Thoracic aorta (tissue), 2 donors: ENCODE data around the gene CMTM8. TPM values are rescaled to one million over a fixed set of nuclear protein-coding genes. Genes with fewer than 3 reads are reported as not detected.

Experiments used
- ATAC-seq: fragments of 150-250 bp; one replicate; pipeline ENCODE4 v1.8.0; 2017; ENCODE audit warnings: low read depth; ENCODE audit not compliant: insufficient number of reproducible peaks, low FRiP score
- DNase-seq: peaks from one replicate; pipeline ENCODE4 v3.0.0-alpha.2; 2020; ENCODE audit warnings: low spot score
- H3K27ac ChIP-seq, 2 donors: fragments of 200-600 bp; sonication (generic); 1 replicate in 1 of 2; 2 replicates in 1 of 2; pipeline ENCODE4 v1.5.1; 2016; ENCODE audit warnings: mild to moderate bottlenecking in 2 of 2, moderate library complexity in 2 of 2
- H3K27me3 ChIP-seq: fragments of 200-600 bp; sonication (generic); replicated peaks from 2 replicates; pipeline ENCODE4 v1.6.0; 2016; ENCODE audit warnings: mild to moderate bottlenecking; ENCODE audit not compliant: insufficient read depth
- H3K36me3 ChIP-seq: fragments of 200-600 bp; sonication (generic); one replicate; pipeline ENCODE4 v1.5.1; 2016
- H3K4me1 ChIP-seq, 2 donors: fragments of 200-600 bp; sonication (generic); 1 replicate in 1 of 2; 2 replicates in 1 of 2; pipeline versions ENCODE4 v1.5.1 to v1.6.0; 2016; ENCODE audit warnings: low read depth in 2 of 2, mild to moderate bottlenecking in 1 of 2; ENCODE audit not compliant: control insufficient read depth in 1 of 2
- H3K4me3 ChIP-seq: fragments of 200-600 bp; sonication (generic); 2 replicates; pipeline ENCODE4 v1.5.1; 2016; ENCODE audit warnings: mild to moderate bottlenecking
- H3K9me3 ChIP-seq: fragments of 200-600 bp; sonication (generic); 2 replicates; pipeline ENCODE4 v1.5.1; 2016
- total RNA-seq, 2 donors: library from RNA; depleted of rRNA; stranded (reverse); fragments of >200 nt; gene quantifications; one replicate each; pipeline versions ENCODE4 v1.1.0 to v1.2.3, GENCODE V29; 2016
- TF ChIP-seq, protein P1 (sequence below): fragments of 200-600 bp; sonication (generic); IDR thresholded peaks from one replicate; pipeline ENCODE4 v1.5.1; 2019; ENCODE audit warnings: antibody characterized with exemption

CMTM8 gene
- total RNA-seq, 2 donors from 2014 or later, result 2.8 TPM; not detected in 1

DNA sequence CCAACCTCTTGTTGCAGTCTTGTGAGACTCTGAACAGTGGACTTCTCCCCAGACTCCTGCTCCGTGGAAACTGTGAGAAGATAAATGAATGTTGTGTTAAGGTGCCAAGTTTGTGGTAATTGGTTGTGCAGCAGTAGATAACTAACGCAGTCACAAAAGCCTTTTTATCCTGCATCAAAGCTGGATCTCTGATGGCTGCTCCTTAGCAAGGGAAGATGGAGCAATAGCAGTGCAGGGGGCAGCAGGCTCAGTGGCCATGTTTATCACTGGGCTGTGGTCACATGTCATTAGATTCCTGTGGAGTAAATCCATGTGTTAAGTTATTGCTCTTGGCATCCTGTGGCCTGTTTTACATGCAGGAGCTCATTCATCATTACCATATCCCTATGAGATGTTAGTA is 166.7 kb downstream of the CMTM8 start:
- H3K4me3 ChIP-seq, result no peak overlapping the region
- H3K4me1 ChIP-seq, result peaks cover 4 to 14% of the 10 kb centered on the region in 2 donors
- TF ChIP-seq, protein P1, sequence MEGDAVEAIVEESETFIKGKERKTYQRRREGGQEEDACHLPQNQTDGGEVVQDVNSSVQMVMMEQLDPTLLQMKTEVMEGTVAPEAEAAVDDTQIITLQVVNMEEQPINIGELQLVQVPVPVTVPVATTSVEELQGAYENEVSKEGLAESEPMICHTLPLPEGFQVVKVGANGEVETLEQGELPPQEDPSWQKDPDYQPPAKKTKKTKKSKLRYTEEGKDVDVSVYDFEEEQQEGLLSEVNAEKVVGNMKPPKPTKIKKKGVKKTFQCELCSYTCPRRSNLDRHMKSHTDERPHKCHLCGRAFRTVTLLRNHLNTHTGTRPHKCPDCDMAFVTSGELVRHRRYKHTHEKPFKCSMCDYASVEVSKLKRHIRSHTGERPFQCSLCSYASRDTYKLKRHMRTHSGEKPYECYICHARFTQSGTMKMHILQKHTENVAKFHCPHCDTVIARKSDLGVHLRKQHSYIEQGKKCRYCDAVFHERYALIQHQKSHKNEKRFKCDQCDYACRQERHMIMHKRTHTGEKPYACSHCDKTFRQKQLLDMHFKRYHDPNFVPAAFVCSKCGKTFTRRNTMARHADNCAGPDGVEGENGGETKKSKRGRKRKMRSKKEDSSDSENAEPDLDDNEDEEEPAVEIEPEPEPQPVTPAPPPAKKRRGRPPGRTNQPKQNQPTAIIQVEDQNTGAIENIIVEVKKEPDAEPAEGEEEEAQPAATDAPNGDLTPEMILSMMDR, result no peak
- DNase-seq (no peak), ATAC-seq (no peak)
- H3K27me3 ChIP-seq, result no peaks in the 10 kb centered on the region
- H3K27ac ChIP-seq, result no peak overlapping the region
- H3K9me3 ChIP-seq, result no peaks in the 10 kb centered on the region
- no peaks in the 10 kb centered on the region for H3K36me3 ChIP-seq

DNA sequence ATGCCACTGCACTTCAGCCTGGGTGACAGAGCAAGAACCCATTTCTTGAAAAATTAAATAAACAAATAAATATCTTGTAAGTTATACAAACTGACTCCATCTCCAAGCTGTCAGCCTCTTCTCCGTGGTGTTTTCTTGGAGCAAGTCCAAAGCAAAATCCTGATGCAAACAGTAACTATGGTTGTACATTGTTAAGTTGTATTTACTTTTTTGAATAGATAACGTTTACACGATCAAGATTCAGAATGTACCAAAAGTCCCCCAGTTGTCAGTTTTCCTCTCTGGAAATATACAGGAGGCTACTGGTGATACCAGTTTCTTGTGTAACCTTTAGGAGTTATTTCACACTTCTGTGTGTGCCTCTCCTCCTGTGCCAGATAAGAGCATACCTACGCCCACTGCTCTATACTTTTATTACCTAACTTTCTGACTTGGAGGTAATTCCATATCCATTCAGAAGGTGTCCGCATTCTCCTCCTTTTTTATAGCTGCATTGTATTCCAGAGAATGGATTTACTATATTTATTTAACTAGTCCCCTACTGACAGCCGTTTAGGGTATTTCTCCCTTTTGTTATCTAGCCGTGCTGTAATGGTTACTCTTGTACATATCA is 167.3 kb downstream of the CMTM8 start:
- Histone ChIP-seq H3K4me1 (peaks cover 4 to 13% of the 10 kb centered on the region in 2 donors), H3K4me3 (no peak overlapping the region), H3K27me3 (no peaks in the 10 kb centered on the region), H3K9me3 (no peaks in the 10 kb centered on the region), H3K36me3 (no peaks in the 10 kb centered on the region), H3K27ac (no peak overlapping the region)
- ATAC-seq (no peak), DNase-seq (no peak)
- TF ChIP-seq, protein P1, result no peak

DNA sequence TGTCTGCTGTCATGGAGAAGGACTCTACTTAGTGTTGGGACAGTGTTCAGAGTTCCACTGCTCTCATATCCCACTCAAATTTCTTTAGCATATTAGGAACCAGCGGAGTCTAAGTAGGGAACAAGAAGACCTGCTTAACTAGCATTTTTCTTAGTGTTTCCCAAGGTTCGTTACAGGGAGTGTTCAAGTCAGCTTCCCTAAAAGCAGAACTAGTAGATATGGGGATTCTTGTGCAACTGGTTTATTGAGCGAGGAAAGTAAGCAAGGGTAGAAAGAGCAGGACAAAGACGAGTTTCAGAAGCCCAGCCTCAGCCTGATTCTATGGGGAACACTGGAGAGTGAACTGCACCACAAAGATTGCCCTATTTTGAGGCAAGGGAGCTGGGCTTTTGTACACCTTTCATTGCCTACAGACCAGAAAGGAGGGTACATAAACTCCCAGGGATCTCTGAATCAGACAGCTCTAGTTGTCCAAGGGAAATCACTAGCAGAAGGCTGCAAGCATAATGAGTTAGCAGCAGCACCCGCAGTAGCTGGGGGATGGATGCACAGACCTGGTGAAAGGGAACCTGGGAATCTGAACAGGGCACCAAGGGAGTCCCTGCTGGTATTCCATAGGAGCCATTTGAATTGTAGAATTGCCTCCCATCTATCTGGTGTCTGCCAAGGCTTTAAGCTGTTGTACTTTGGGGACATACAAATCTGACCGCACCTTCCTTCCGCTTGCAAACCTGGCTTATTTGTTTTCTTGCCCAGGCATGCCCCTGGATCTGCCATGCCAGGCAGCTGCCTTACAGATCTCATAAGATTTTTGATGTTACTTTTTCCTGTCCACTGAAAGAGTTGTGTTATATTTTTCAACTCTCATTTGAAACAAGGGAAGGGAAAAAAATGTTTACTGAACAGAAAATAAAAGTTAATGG is 168.3 kb downstream of the CMTM8 start:
- Histone ChIP-seq H3K4me3 (no peak overlapping the region), H3K4me1 (peaks cover 0 to 4% of the 10 kb centered on the region in 2 donors), H3K36me3 (no peaks in the 10 kb centered on the region), H3K9me3 (no peaks in the 10 kb centered on the region), H3K27me3 (no peaks in the 10 kb centered on the region), H3K27ac (no peak overlapping the region)
- DNase-seq, result no peak
- no peak for ATAC-seq
- TF ChIP-seq, protein P1, result no peak

DNA sequence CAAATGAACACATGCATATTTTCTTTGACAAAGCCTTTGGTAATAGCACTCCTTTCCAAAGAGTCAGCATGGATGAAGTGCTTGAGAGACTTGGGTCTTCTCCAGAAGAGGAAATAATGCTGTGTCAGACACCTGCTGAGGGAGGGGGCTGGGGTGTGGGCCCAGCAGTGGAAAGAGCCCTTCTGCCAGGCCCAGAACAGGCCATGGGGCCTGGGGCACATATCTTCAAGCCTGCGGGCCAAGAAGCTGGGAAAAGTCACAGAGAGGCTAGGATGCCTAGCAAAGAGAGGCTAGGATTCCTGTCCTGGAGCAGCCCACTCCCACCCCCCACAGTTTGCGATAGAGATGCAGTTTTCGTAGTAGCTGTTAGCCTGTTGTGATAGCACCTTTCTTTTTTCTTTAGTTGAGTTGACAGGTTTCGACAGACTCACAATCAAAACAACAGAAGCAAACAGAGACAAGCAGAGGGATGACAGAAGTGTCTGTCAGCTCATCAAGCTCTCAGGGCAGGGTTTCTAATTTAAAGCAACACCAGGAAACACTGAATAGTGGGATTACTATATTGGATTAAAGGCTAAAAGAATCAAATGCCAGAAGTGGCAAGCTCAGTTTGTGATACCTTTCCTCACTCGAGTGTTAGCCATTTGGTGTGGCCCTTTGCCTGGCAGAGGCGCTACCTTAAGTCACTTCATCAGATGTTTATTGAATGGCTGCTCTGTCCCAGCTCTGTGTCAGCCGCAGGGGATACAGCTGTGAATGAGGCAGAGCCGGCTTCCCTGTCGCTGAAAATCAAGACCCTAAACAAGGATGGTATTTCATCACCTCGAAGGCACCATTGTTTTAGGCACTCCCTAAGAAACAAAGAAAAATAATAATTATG is 172.1 kb downstream of the CMTM8 start:
- H3K27me3 ChIP-seq, result no peaks in the 10 kb centered on the region
- no peak overlapping the region for H3K4me3 ChIP-seq
- no peaks in the 10 kb centered on the region for H3K36me3 ChIP-seq
- TF ChIP-seq, protein P1, result no peak
- peaks cover 4 to 6% of the 10 kb centered on the region in 2 donors for H3K4me1 ChIP-seq
- no peak overlapping the region for H3K27ac ChIP-seq
- no peaks in the 10 kb centered on the region for H3K9me3 ChIP-seq
- ATAC-seq (no peak), DNase-seq (no peak)
